Esophagus (tissue), 2 donors: ENCODE data around the gene PNLDC1. TPM values are rescaled to one million over a fixed set of nuclear protein-coding genes. Genes with fewer than 3 reads are reported as not detected.
"Not testable (repeated sequence)": the region's sequence is repeated elsewhere in the genome, so short reads cannot be mapped to it uniquely, and the experiment has no call there.

Experiments
- H3K27ac ChIP-seq, 2 donors: one replicate each; pipeline ENCODE4 v1.5.1; 2013; ENCODE audit warnings: low read depth in 2 of 2, mild to moderate bottlenecking in 2 of 2, inconsistent platforms in 1 of 2, low read length in 1 of 2, moderate library complexity in 1 of 2
- H3K27me3 ChIP-seq, 2 donors: one replicate each; pipeline ENCODE4 v1.6.1; 2013; ENCODE audit warnings: low read length in 2 of 2, control low read depth in 1 of 2, mild to moderate bottlenecking in 1 of 2; ENCODE audit not compliant: insufficient read depth in 2 of 2, control insufficient read depth in 1 of 2
- H3K36me3 ChIP-seq, 2 donors: one replicate each; pipeline ENCODE4 v1.6.1; 2013; ENCODE audit warnings: low read length in 1 of 2; ENCODE audit not compliant: control insufficient read depth in 2 of 2, insufficient read depth in 2 of 2
- H3K4me1 ChIP-seq, 2 donors: one replicate each; pipeline ENCODE4 v1.6.1; 2013; ENCODE audit warnings: low read length in 1 of 2; ENCODE audit not compliant: control insufficient read depth in 2 of 2, insufficient read depth in 2 of 2
- H3K4me3 ChIP-seq, 2 donors: one replicate each; pipeline ENCODE4 v1.5.1; 2013; ENCODE audit warnings: low read length in 2 of 2, mild to moderate bottlenecking in 2 of 2, low read depth in 1 of 2, moderate library complexity in 1 of 2
- H3K9me3 ChIP-seq, 2 donors: one replicate each; pipeline ENCODE4 v1.6.1; 2013; ENCODE audit warnings: mild to moderate bottlenecking in 2 of 2, low read depth in 1 of 2, low read length in 1 of 2, moderate library complexity in 1 of 2; ENCODE audit not compliant: control insufficient read depth in 2 of 2, insufficient read depth in 1 of 2
- WGBS, 2 donors: extraction: QIAGEN DNeasy Blood & Tissue Kit; methylation state at CpG; one replicate each; pipeline ENCODE4 v1.1.7; 2013; 5-methylcytosine and 5-hydroxymethylcytosine counted together
- polyA plus RNA-seq, 2 donors: library from polyadenylated mRNA; stranded (reverse); fragments of 200-250 nt; gene quantifications; one replicate each; pipeline ENCODE4 v1.2.3, GENCODE V29; 2013
- donor health status: healthy with polysubstance abuse.
- donor health status: Bipolar disorder and iron deficiency.

PNLDC1 gene
- polyA plus RNA-seq, 2 donors = 0.02 to 0.20 TPM

- H3K27me3 ChIP-seq = no peaks in the 10 kb centered on the region
- WGBS, 2 donors = 77% methylated on average over 10 of the region's 10 CpGs
- H3K9me3 ChIP-seq = no peaks in the 10 kb centered on the region
- H3K27ac ChIP-seq = no peak overlapping the region
- no peak overlapping the region for H3K4me3 ChIP-seq
- peaks cover 0 to 3% of the 10 kb centered on the region in 2 donors for H3K36me3 ChIP-seq
- no peaks in the 10 kb centered on the region for H3K4me1 ChIP-seq
Observed at GRCh38 chr6:159804504-159804903, 4.4 kb downstream of the PNLDC1 start.

- no peaks in the 10 kb centered on the region for H3K4me1 ChIP-seq
- H3K9me3 ChIP-seq = no peaks in the 10 kb centered on the region
- no peak overlapping the region for H3K4me3 ChIP-seq
- 91 to 95% methylated on average over 6 of the region's 6 CpGs for WGBS, 2 donors
- H3K27me3 ChIP-seq = no peaks in the 10 kb centered on the region
- no peaks in the 10 kb centered on the region for H3K36me3 ChIP-seq
- H3K27ac ChIP-seq = no peak overlapping the region
Observed at GRCh38 chr6:159805440-159806020, 5.5 kb downstream of the PNLDC1 start.

GRCh38 chr6:159806021-159806458, 6.0 kb downstream of the PNLDC1 start:
- H3K36me3 ChIP-seq = no peaks in the 10 kb centered on the region
- H3K4me3 ChIP-seq = no peak overlapping the region
- H3K9me3 ChIP-seq = no peaks in the 10 kb centered on the region
- no peaks in the 10 kb centered on the region for H3K4me1 ChIP-seq
- no peak overlapping the region for H3K27ac ChIP-seq
- no peaks in the 10 kb centered on the region for H3K27me3 ChIP-seq
- WGBS, 2 donors = 90% methylated on average over 9 of the region's 9 CpGs

GRCh38 chr6:159807150-159807858, 7.2 kb downstream of the PNLDC1 start:
- 74 to 76% methylated on average over 5 of the region's 5 CpGs for WGBS, 2 donors
- Histone ChIP-seq H3K27me3 (no peaks in the 10 kb centered on the region), H3K36me3 (no peaks in the 10 kb centered on the region), H3K27ac (no peak overlapping the region), H3K9me3 (no peaks in the 10 kb centered on the region), H3K4me1 (no peaks in the 10 kb centered on the region), H3K4me3 (no peak overlapping the region)

- Histone ChIP-seq H3K27ac (no peak overlapping the region), H3K4me1 (no peaks in the 10 kb centered on the region), H3K4me3 (no peak overlapping the region), H3K9me3 (no peaks in the 10 kb centered on the region), H3K36me3 (no peaks in the 10 kb centered on the region), H3K27me3 (no peaks in the 10 kb centered on the region)
- 83 to 87% methylated on average over 6 of the region's 6 CpGs for WGBS, 2 donors
Observed at GRCh38 chr6:159808647-159809046, 8.6 kb downstream of the PNLDC1 start.

- Histone ChIP-seq H3K27ac (no peak overlapping the region), H3K4me3 (no peak overlapping the region), H3K9me3 (no peaks in the 10 kb centered on the region), H3K4me1 (no peaks in the 10 kb centered on the region), H3K36me3 (no peaks in the 10 kb centered on the region), H3K27me3 (no peaks in the 10 kb centered on the region)
- 95 to 97% methylated on average over 4 of the region's 4 CpGs for WGBS, 2 donors
Observed at GRCh38 chr6:159809149-159809548, 9.1 kb downstream of the PNLDC1 start.

GRCh38 chr6:159813781-159814180, 13.7 kb downstream of the PNLDC1 start:
- H3K4me3 ChIP-seq = no peak overlapping the region
- no peaks in the 10 kb centered on the region for H3K4me1 ChIP-seq
- H3K9me3 ChIP-seq = no peaks in the 10 kb centered on the region
- H3K36me3 ChIP-seq = no peaks in the 10 kb centered on the region
- 84 to 86% methylated on average over 9 of the region's 9 CpGs for WGBS, 2 donors
- no peaks in the 10 kb centered on the region for H3K27me3 ChIP-seq
- no peak overlapping the region for H3K27ac ChIP-seq

GRCh38 chr6:159815410-159815809, 15.3 kb downstream of the PNLDC1 start:
- Histone ChIP-seq H3K9me3 (no peaks in the 10 kb centered on the region), H3K4me1 (no peaks in the 10 kb centered on the region), H3K27ac (no peak overlapping the region), H3K36me3 (peaks cover 0 to 3% of the 10 kb centered on the region in 2 donors), H3K27me3 (no peaks in the 10 kb centered on the region), H3K4me3 (no peak overlapping the region)
- WGBS, 2 donors = 85 to 89% methylated on average over 6 of the region's 6 CpGs

GRCh38 chr6:159816775-159817174, 16.7 kb downstream of the PNLDC1 start:
- not testable (repeated sequence) for H3K4me1 ChIP-seq, H3K27ac ChIP-seq, H3K4me3 ChIP-seq, H3K27me3 ChIP-seq, H3K36me3 ChIP-seq, H3K9me3 ChIP-seq
- 58 to 67% methylated on average over 3 of the region's 3 CpGs for WGBS, 2 donors
